Activated CD4-positive, alpha-beta memory T cell treated with anti-CD3 and anti-CD28 coated beads for 36 hours (primary cell): ENCODE measurements around the gene PELI2. TPM values are rescaled to one million over a fixed set of nuclear protein-coding genes. Genes with fewer than 3 reads are reported as not detected.
A peak's percentile ranks its signal among the peaks of the same experiment; 100 is the strongest.

Experiments
- CTCF ChIA-PET: fragments of 350-600 bp; sonication (Branson Sonifier 250); formaldehyde crosslinking; loops from one replicate; lab custom pipeline; 2021; ENCODE audit warnings: antibody characterized with exemption, inconsistent platforms; lab: Charles Lee
- POLR2A ChIA-PET: fragments of 350-600 bp; sonication (Branson Sonifier 250); formaldehyde crosslinking; loops from one replicate; lab custom pipeline; 2021; ENCODE audit warnings: antibody characterized with exemption; lab: Charles Lee
- DNase-seq: peaks from one replicate; pipeline ENCODE4 v3.0.0-alpha.2; 2020
- H3K27ac Mint-ChIP-seq: one replicate; pipeline ENCODE4 v1.8.0; 2021; ENCODE audit warnings: mixed read lengths
- H3K27me3 Mint-ChIP-seq: one replicate; pipeline ENCODE4 v1.8.0; 2021; ENCODE audit warnings: mixed read lengths
- H3K36me3 Mint-ChIP-seq: one replicate; pipeline ENCODE4 v1.8.0; 2021; ENCODE audit warnings: mixed read lengths
- H3K4me1 Mint-ChIP-seq: one replicate; pipeline ENCODE4 v1.8.0; 2021; ENCODE audit warnings: low read depth, mixed read lengths
- H3K4me3 Mint-ChIP-seq: one replicate; pipeline ENCODE4 v1.8.0; 2021; ENCODE audit warnings: mild to moderate bottlenecking, mixed read lengths
- H3K9me3 Mint-ChIP-seq: one replicate; pipeline ENCODE4 v1.8.0; 2021; ENCODE audit warnings: mixed read lengths
- intact Hi-C: fragments of 100-400 bp; cut with micrococcal nuclease; formaldehyde crosslinking; loops from one replicate; pipeline ENCODE4 v1.15.1; 2023
- total RNA-seq, 2 experiments: library from RNA; stranded (reverse); gene quantifications; one replicate each; pipeline ENCODE4 v1.2.3, GENCODE V29; 2021

PELI2 gene
- total RNA-seq, 2 experiments from 2014 or later, result 6.4 to 6.6 TPM

GRCh38 chr14:56120091-56120691 lies 2.0 kb downstream of the PELI2 start:
- intact Hi-C loops, result no loop called here
- Mint-ChIP-seq H3K27me3 (peaks cover 11% of the 10 kb centered on the region), H3K4me3 (peak overlapping the region; percentile 79), H3K9me3 (no peaks in the 10 kb centered on the region), H3K36me3 (no peaks in the 10 kb centered on the region), H3K27ac (no peak overlapping the region), H3K4me1 (peaks cover 47% of the 10 kb centered on the region)
- POLR2A ChIA-PET, result interaction anchor here (3.3 kb wide), 1 partner anchor 11 kb away, joined by 19 read pairs; no protein-coding TSS in a partner anchor
- CTCF ChIA-PET, result interaction anchor here (0.6 to 1.3 kb wide), 2 partner anchors 31 to 276 kb away, joined by 3 read pairs; no protein-coding TSS in a partner anchor
- no peak for DNase-seq

- no peak for DNase-seq
- intact Hi-C loops, result no loop called here
- POLR2A ChIA-PET, result no interaction called here
- Mint-ChIP-seq H3K4me1 (peaks cover 45% of the 10 kb centered on the region), H3K36me3 (no peaks in the 10 kb centered on the region), H3K9me3 (no peaks in the 10 kb centered on the region), H3K27me3 (peaks cover 11% of the 10 kb centered on the region), H3K27ac (no peak overlapping the region), H3K4me3 (no peak overlapping the region)
- CTCF ChIA-PET, result interaction anchor here (1.1 kb wide), 1 partner anchor 218 kb away, joined by 4 read pairs; no protein-coding TSS in a partner anchor
Measured at GRCh38 chr14:56121816-56122215, 3.6 kb downstream of the PELI2 start.

DNA sequence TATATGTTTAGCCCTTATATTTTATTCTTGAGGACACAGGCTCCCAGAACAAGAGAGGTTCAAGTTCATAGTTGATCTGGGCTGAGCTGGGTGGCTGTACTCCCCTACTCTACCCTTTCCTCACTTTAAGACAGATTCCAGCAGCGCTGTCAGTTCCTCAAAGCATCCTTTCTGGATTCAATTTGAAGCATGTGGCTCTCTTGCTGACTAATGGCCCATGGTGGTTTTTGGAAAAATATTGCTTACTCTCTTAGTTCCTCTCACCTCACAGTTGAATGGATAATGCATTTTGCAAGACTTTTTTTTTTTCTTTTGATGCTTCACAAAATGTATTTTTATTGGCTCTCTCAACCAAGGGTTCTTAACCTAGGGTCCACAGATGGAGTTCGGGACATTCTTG lies 4.1 kb downstream of the PELI2 start:
- H3K9me3 Mint-ChIP-seq, result no peaks in the 10 kb centered on the region
- no peak overlapping the region for H3K4me3 Mint-ChIP-seq
- no peaks in the 10 kb centered on the region for H3K36me3 Mint-ChIP-seq
- no peak for DNase-seq
- ChIA-PET CTCF (interaction anchor here (0.6 kb wide), 1 partner anchor 11 kb away, joined by 3 read pairs; no protein-coding TSS in a partner anchor), POLR2A (no interaction called here)
- intact Hi-C loops, result no loop called here
- peaks cover 11% of the 10 kb centered on the region for H3K27me3 Mint-ChIP-seq
- H3K27ac Mint-ChIP-seq, result no peak overlapping the region
- peaks cover 44% of the 10 kb centered on the region for H3K4me1 Mint-ChIP-seq

DNA sequence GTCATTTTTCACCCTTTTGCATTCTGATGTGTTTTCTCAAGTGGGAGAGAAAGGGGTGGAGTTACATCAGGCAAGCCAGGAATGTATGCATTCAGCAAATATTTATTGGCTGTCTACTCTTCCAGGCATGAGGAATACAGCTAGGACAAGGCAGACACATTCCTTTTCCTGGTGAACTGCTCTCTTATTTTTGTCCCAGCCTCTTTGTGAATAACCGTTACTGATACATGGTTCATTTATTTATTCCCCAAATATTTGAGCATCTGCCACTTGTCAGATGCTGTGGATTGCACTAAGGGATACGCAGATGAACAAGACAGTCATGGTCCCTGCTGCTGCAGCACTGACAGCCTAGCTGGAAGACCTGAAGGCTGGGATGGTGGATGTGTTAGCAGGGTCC lies 6.1 kb downstream of the PELI2 start:
- Mint-ChIP-seq H3K4me1 (peaks cover 46% of the 10 kb centered on the region), H3K36me3 (no peaks in the 10 kb centered on the region), H3K9me3 (no peaks in the 10 kb centered on the region), H3K27me3 (peaks cover 11% of the 10 kb centered on the region), H3K4me3 (no peak overlapping the region), H3K27ac (no peak overlapping the region)
- no peak for DNase-seq
- ChIA-PET POLR2A (no interaction called here), CTCF (no interaction called here)
- intact Hi-C loops, result no loop called here

DNA sequence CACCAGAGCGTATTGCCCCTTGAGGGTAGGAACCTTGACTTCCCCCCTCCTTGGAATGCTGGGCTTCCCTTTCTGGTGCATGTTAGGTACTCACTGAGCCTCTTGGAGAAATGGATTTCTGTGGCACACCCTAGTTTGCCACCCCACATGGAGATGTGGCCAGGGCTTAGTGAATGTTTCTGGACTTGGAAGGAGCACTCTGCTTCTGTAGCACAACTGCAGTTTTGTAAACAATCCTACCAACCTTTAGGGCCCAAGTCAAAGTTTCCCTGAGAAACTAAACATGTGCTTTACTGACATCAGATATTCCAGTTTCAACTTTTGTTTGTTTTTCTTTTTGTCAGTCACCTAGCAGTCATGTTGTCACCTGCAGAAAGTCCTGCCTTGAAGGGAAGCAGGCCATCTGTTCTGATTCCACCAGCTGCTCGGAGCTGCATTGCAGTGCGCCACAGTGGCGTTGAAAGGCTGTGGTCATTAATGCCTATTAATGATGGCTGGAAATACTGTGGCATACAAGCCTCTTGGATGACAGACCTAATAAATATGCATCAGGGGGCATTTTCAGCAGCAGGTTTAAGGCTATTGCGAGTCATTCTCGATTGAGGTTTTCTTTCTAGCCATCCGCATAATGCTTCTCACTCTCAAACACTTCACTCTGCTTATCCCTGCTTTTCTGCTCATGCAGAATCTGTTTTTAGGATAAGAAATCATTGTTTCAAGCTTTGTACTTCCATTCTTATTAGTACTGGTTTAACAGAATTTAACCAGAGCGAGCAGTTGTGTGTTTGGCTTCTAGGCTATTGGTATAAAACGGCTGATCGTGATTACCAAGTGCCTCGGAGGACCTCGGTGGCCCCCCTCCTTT lies 7.8 kb downstream of the PELI2 start:
- POLR2A ChIA-PET, result interaction anchor here (0.9 kb wide), 1 partner anchor 8 kb away, joined by 3 read pairs; the partner anchor contains the start of gene PELI2
- H3K36me3 Mint-ChIP-seq, result no peaks in the 10 kb centered on the region
- peaks cover 4% of the 10 kb centered on the region for H3K27me3 Mint-ChIP-seq
- intact Hi-C loops, result no loop called here
- no peaks in the 10 kb centered on the region for H3K9me3 Mint-ChIP-seq
- H3K4me3 Mint-ChIP-seq, result no peak overlapping the region
- DNase-seq, result no peak
- H3K4me1 Mint-ChIP-seq, result peaks cover 44% of the 10 kb centered on the region
- no peak overlapping the region for H3K27ac Mint-ChIP-seq
- CTCF ChIA-PET, result no interaction called here

DNA sequence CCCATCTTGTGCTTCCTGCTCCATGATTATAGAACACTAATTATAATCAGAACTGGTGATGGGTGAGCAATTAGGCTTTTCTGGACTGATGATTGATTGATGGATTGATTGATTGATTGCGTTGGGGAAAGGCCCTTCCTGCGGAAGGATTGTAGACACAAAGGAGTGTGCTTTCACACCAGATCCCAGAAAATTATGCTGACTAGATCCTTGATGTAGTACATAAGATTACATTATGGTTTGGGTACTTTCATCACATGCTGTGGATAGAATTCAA lies 8.4 kb downstream of the PELI2 start:
- Mint-ChIP-seq H3K4me3 (no peak overlapping the region), H3K9me3 (no peaks in the 10 kb centered on the region), H3K27me3 (peaks cover 3% of the 10 kb centered on the region), H3K4me1 (peaks cover 47% of the 10 kb centered on the region), H3K36me3 (no peaks in the 10 kb centered on the region), H3K27ac (no peak overlapping the region)
- ChIA-PET CTCF (no interaction called here), POLR2A (interaction anchor here (0.9 kb wide), 1 partner anchor 8 kb away, joined by 3 read pairs; the partner anchor contains the start of gene PELI2)
- no peak for DNase-seq
- intact Hi-C loops, result no loop called here

- ChIA-PET POLR2A (interaction anchor here (0.9 kb wide), 1 partner anchor 9 kb away, joined by 3 read pairs; the partner anchor contains the start of gene PELI2), CTCF (no interaction called here)
- Mint-ChIP-seq H3K27ac (no peak overlapping the region), H3K4me3 (no peak overlapping the region), H3K36me3 (no peaks in the 10 kb centered on the region), H3K27me3 (peaks cover 2% of the 10 kb centered on the region), H3K9me3 (no peaks in the 10 kb centered on the region), H3K4me1 (peaks cover 50% of the 10 kb centered on the region)
- intact Hi-C loops, result no loop called here
- no peak for DNase-seq
Measured at GRCh38 chr14:56127156-56127555, 8.9 kb downstream of the PELI2 start.

DNA sequence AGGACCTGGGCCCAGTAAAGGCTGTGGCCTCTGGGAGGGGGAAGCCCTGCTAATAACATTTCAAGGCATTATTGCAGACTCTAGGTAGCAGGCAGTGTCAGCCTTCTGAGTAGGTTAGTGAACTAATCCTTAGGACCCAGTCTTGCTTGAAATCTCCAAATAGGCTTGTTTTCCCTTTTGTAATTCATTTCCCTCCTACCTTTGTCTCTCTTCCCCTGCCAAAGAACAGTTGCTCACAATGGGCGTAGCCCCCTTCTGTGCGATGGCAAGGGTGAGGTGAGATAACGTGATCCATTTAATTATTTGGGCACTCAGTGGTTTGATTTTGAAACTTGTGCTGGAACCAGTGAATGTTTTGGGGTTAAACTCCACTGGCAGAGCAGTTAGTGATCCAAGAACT lies 10.9 kb downstream of the PELI2 start:
- intact Hi-C loops, result no loop called here
- CTCF ChIA-PET, result no interaction called here
- peaks cover 48% of the 10 kb centered on the region for H3K4me1 Mint-ChIP-seq
- no peak for DNase-seq
- H3K27me3 Mint-ChIP-seq, result no peaks in the 10 kb centered on the region
- POLR2A ChIA-PET, result no interaction called here
- no peak overlapping the region for H3K4me3 Mint-ChIP-seq
- H3K36me3 Mint-ChIP-seq, result no peaks in the 10 kb centered on the region
- H3K9me3 Mint-ChIP-seq, result no peaks in the 10 kb centered on the region
- H3K27ac Mint-ChIP-seq, result no peak overlapping the region

GRCh38 chr14:56129933-56130332 lies 11.7 kb downstream of the PELI2 start:
- no peaks in the 10 kb centered on the region for H3K36me3 Mint-ChIP-seq
- no peak for DNase-seq
- no peak overlapping the region for H3K27ac Mint-ChIP-seq
- intact Hi-C loops, result loop anchor here (5.0 to 10.0 kb wide), 3 partner anchors 65 to 1262 kb away; partner anchors contain the start of genes KTN1 and NAA30
- H3K27me3 Mint-ChIP-seq, result peaks cover under 1% of the 10 kb centered on the region
- no peaks in the 10 kb centered on the region for H3K9me3 Mint-ChIP-seq
- ChIA-PET POLR2A (no interaction called here), CTCF (interaction anchor here (2.7 kb wide), 1 partner anchor 12 kb away, joined by 16 read pairs; the partner anchor contains the start of gene PELI2)
- peaks cover 48% of the 10 kb centered on the region for H3K4me1 Mint-ChIP-seq
- H3K4me3 Mint-ChIP-seq, result no peak overlapping the region

DNA sequence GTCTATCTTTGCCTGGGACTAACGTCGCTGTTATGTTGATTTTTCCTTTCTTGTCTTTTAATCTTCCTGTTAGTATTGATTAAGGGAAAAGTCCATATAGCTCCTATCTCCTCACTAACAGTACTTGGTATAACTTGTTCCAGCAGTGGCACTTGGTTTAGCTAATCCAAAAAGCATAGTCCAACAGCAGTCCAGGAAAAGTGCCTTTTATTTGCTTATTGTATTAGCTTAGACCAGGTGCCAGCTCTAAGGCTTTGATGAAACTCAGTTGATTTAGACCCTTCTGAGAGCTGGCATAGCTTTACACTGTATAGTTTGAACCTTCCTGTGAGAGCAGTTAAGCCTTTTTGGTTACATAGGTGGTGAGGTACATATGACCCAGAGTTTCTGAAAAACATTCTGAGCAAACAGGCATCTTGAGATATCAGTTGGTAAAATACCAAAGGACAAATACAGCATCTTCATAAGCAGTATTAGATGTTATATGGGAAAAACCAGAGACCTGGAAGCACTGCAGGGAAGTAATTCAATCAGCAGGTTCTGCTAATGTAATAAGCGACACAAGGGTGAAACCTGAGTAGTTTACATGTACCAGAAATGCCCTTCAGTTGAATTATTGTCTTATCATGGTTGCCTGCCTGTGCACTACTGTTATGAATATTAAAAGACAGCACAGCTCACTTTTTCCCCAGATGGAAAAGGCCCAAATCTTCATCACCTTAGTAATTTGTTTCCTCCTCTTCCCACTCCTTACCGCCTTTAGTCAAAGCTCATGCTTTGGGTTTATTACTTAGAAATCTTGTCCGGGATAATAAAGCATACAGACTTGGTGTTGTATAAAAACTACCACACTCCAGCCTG lies 13.0 kb downstream of the PELI2 start:
- Mint-ChIP-seq H3K9me3 (no peaks in the 10 kb centered on the region), H3K36me3 (no peaks in the 10 kb centered on the region), H3K4me1 (peaks cover 52% of the 10 kb centered on the region), H3K4me3 (peak overlapping the region; percentile 63), H3K27ac (peak overlapping the region; percentile 45), H3K27me3 (peaks cover 4% of the 10 kb centered on the region)
- POLR2A ChIA-PET, result interaction anchor here (1.7 kb wide), 1 partner anchor 12 kb away, joined by 19 read pairs; the partner anchor contains the start of gene PELI2
- CTCF ChIA-PET, result interaction anchor here (0.6 to 2.7 kb wide), 4 partner anchors 12 to 799 kb away, joined by 3 to 16 read pairs (median 4); partner anchors contain the start of gene PELI2
- no peak for DNase-seq
- intact Hi-C loops, result loop anchor here (1.0 to 10.0 kb wide), 4 partner anchors 15 to 1261 kb away; partner anchors contain the start of genes KTN1 and NAA30
